ENCODE results near the gene MGLL.

DNA sequence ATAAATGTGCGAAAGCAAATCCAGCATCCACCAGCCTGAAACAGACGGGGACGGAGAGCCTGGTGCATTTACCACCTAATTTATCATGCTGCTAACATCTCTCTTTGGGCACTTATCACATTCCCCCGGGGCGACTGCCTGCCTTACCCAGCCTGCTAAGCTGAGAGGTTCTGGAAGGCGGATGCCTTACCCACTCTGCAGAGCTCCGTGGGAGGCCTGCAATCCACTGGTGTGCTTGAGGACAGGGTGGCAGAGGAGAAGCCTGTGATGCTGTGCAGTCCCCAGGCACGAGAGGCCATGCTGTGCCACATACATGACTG lies 25.5 kb downstream of the MGLL start:
- TF ChIP-seq, protein P1, sequence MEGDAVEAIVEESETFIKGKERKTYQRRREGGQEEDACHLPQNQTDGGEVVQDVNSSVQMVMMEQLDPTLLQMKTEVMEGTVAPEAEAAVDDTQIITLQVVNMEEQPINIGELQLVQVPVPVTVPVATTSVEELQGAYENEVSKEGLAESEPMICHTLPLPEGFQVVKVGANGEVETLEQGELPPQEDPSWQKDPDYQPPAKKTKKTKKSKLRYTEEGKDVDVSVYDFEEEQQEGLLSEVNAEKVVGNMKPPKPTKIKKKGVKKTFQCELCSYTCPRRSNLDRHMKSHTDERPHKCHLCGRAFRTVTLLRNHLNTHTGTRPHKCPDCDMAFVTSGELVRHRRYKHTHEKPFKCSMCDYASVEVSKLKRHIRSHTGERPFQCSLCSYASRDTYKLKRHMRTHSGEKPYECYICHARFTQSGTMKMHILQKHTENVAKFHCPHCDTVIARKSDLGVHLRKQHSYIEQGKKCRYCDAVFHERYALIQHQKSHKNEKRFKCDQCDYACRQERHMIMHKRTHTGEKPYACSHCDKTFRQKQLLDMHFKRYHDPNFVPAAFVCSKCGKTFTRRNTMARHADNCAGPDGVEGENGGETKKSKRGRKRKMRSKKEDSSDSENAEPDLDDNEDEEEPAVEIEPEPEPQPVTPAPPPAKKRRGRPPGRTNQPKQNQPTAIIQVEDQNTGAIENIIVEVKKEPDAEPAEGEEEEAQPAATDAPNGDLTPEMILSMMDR (conservative IDR thresholded peaks at IDR 0.05) = no peak
- no peak for TF ChIP-seq ZFX (IDR thresholded peaks at IDR 0.05)

Measured in C4-2B (cell line).